Fibroblast of skin of left quadriceps (primary cell): ENCODE results near the gene GPR3.
"Not testable (repeated sequence)": the region's sequence is repeated elsewhere in the genome, so short reads cannot be mapped to it uniquely, and the experiment has no call there.

Experiments
- DNase-seq, 2 experiments: peaks; one replicate each; pipeline ENCODE4 v3.0.0-alpha.2; 2013; ENCODE audit warnings: low read depth in 2 of 2

The GPR3 gene

DNA sequence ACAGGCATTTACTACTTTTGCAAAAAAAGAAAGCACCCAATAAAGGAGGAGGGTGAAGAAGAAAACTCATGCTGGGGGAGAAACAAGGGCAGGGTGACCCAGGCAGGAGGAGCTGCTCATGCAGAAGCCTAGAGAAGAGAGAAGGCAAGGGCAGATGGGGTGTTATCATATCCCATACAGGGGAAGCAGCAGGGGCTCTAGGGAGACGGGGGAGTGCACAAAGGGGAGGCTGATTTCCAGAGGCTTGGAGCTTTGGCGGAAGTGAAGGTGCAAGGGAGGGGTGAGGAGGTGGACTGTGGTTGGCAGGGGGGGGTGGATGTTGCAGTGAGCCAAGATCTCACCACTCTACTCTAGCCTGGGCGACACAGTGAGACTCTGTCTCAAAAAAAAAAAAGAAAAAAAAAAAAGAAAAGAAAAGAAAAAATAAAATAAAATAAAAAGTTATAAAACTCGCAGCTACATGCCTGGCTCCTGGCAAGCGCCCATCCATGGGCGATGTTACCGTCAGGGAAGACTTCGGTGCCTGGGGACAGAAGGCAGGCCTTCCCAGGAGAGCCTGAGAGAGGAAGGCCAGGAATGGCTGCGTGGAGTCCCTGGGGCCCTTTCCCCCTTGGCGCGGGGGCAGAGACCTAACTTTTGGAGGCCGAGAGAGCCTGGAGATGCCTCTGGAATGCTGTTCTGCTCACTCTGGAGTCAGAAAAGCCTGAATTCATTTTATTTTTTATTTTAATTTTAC is 14.5 kb upstream of the GPR3 start:
- DNase-seq, result no peak

- no peak for DNase-seq
Measured at GRCh38 chr1:27379564-27380122, 12.8 kb upstream of the GPR3 start.

DNA sequence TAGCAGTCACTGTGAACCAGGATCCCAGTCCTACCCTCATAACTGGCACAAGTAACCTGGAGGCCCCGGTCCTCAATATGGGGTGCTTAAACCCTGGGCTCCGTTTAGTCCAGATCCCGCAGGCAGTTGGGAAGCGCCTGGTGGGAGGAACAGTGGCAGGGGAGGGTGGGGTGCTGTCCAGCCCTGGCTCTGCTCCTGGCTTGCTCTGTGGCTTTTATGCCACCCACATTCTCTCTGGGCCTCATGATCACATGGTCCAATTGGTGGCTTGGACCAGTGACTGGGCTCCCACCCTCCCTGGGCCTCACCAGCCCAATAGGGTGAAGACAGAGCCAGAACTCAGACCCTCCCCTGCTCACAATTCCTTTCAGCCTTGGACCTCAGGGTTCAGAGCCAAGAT is 12.2 kb upstream of the GPR3 start:
- DNase-seq, result no peak

GRCh38 chr1:27380766-27381733 is 11.4 kb upstream of the GPR3 start:
- no peak for DNase-seq

GRCh38 chr1:27381969-27382762 is 10.3 kb upstream of the GPR3 start:
- DNase-seq, result no peak

GRCh38 chr1:27383039-27383605 is 9.3 kb upstream of the GPR3 start, which contains the start of gene CD164L2:
TSS of gene CD164L2 (minus strand) at chr1:27383333. CDS start at chr1:27383239, 94 bp downstream.
- no peak for DNase-seq

- DNase-seq, result no peak
Measured at GRCh38 chr1:27383661-27384060, 8.8 kb upstream of the GPR3 start.

DNA sequence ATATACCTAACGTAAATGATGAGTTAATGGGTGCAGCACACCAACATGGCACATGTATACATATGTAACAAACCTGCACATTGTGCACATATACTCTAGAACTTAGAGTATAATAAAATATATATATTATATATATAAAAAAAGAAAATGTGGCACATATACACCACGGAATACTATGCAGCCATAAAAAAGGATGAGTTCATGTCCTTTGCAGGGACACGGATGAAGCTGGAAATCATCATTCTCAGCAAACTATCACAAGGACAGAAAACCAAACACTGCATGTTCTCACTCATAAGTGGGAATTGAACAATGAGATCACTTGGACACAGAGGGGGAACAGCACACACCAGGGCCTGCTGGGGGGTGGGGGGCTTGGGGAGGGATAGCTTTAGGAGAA is 7.6 kb upstream of the GPR3 start:
- DNase-seq, result not testable (repeated sequence)

DNA sequence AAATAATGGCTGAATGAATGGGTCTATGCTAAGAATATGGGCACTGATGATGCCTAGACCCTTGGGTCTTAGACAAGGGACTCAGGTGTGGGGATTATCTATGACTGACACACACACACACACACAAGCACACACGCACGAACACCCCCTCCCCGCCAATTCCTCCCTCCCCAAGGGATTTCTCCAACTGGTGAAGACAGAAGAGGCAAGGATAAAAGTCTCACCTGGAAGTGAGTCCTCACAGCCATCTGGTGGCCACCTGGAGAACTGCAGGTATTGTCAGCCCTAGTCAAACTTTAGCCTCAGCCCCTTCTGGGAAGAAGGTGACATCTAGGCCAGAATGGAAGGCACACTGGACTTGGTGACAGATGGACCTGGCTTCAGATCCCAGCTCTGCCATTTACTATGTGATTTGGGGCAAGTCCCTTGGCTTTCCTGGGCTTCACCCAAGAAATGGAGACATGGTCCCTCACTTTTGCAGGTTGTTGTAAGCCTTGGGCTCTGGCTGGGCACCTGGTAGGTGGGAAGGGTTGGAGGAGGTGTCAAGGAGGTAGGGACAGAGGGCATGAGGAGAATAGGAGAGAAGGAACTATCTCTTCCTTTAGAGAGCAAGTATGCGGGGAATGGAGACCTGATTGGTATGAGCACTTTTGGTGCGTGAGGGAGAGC is 4.0 kb upstream of the GPR3 start:
- DNase-seq, result no peak

DNA sequence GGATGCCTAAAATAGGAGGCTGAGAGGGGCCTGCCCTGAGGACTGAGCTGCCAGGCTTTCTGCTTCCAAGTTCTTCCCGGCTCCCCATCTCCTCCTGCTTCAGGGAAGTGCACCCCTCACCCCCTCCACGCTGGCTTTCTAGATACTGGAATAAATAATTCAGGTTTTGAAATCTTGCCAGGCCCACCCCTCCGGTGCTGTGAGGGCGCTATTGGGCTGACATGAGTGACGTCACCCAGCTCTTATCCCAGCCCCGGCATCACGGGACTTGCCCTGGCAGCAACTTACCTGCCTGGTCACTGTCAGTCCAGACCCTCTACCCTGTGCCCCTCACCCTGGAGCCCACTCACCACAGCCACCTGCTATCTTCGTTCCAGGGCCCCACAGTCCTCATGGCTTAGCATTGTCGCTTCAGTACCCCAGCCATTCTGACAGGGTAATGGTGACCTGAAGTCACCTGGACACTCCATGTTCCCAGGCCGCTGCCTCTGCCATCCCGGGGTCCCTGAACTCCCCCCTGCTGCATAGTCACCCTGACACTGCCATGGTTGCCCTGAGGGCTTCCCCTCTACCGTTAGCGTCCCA is 819 bp upstream of the GPR3 start:
- DNase-seq, result no peak

DNA sequence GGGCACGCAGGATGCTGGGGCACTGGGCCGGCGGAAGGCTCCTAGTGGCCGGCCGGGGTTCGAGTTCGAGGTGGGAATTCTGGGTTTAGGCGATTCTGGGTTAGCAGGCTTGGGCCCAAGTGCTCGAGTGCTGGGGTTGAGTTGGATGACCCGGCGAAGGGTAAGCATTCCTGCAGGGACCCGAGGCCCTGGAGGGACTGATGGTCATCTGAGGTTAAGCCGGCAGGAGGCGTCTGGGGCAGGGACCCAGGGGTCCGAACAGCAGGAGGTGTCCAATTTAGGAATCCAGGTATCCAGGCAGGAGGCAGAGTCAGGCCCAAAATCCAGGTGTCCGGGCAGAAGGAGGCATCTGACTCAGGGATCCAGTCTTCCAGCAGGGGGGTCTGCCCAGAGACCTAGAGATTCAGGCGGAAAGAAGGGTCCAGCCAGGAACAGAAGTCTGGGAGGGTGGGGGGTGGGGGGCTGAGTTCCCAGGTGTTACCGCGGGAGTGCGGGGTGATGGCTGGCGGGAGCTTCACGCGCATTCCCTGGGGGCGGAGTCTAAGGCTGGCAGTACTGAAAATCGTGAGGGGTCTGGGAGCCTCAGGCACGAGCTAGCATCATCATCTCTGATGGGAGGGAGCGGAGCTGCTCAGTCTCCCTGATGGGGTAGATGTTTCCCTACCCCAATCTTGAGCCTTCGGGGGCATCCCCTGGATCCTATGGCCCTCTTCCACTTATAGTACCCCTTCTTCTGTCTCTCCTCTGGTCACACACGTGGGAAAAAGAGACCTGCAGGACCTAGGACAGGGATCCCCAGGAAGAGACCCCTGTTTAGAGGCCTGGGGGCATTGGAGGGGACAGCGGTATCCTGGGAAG is 585 bp downstream of the GPR3 start:
- no peak for DNase-seq

- DNase-seq, result no peak
Measured at GRCh38 chr1:27393641-27394281, 1.3 kb downstream of the GPR3 start.

DNA sequence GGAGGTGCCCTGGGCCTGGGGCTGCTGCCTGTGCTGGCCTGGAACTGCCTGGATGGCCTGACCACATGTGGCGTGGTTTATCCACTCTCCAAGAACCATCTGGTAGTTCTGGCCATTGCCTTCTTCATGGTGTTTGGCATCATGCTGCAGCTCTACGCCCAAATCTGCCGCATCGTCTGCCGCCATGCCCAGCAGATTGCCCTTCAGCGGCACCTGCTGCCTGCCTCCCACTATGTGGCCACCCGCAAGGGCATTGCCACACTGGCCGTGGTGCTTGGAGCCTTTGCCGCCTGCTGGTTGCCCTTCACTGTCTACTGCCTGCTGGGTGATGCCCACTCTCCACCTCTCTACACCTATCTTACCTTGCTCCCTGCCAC is 1.8 kb downstream of the GPR3 start:
- no peak for DNase-seq

GRCh38 chr1:27394925-27395324 is 2.5 kb downstream of the GPR3 start:
- no peak for DNase-seq

DNA sequence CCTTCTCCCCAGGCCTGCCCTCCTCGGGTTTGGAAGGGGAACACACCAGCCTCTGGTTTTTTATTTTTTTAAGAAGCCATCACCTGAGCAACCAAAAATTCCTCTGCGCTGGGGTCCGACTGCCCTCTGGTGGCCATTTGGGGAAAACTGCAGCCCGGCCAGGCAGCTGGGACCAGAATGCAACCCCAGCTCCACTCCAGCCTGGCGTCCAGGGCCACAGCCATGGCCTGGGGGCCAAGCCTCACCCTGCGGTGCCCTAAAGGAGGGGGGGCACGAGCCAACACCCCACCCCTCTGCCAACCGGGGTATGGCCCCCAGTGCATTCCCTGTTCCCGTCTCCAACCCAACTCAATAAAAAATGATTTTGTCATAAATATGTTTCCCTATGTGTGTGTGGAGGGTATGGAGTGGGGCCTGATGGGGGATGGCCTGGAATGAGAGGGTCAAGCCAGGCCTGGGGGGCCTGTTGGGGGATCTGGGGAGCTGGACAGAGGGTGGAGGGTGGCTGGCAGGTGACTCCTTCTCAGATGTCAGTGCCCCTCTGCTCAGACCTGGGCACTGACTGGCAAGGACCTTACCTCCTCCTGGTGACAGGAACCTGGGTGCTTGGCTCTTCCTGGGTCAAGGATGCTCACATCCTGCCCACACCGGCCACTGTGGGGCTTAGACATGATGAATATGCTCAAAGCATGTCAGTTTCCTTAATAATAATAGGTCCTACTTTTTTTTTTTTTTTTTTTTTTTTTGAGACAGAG is 3.2 kb downstream of the GPR3 start:
- DNase-seq, result peak in 1 of 2 experiments; percentile 44

GRCh38 chr1:27397110-27397509 is 4.7 kb downstream of the GPR3 start:
- DNase-seq, result no peak

DNA sequence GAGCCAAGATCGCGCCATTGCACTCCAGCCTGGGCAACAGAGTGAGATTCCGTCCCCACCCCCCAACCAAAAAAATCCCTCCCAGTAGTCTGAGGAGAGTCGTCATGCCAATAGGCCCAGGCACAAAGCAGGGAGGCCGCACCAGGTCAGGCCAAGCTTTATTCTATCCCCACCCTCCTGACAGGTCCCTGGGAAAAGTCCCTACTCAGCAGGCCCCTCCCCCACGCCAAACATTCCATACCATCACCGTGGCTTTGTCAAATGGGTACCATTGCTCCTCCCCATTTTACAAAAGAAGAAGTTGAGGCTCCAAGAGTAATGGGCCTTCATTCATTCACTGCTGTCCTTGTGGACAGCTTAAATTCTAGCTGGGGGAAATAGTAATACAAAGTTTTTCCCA is 5.3 kb downstream of the GPR3 start:
- DNase-seq, result no peak
